Activated CD4-positive, alpha-beta memory T cell treated with anti-CD3 and anti-CD28 coated beads, Interleukin-2, amount 10 ng/mL, durations not matched to agents 7 days and 5 days (primary cell): ENCODE results near the gene ATM. TPM values are rescaled to one million over a fixed set of nuclear protein-coding genes. Genes with fewer than 3 reads are reported as not detected.
A peak's percentile ranks its signal among the peaks of the same experiment; 100 is the strongest.

ENCODE experiments used
- CTCF ChIA-PET: fragments of 350-600 bp; sonication (Branson Sonifier 250); formaldehyde crosslinking; loops from one replicate; lab custom pipeline; 2021; ENCODE audit warnings: antibody characterized with exemption, inconsistent platforms; lab: Charles Lee
- POLR2A ChIA-PET: fragments of 350-600 bp; sonication (Branson Sonifier 250); formaldehyde crosslinking; loops from one replicate; lab custom pipeline; 2021; ENCODE audit warnings: antibody characterized with exemption; lab: Charles Lee
- DNase-seq: peaks from one replicate; pipeline ENCODE4 v3.0.0-alpha.2; 2020
- H3K27ac Mint-ChIP-seq: one replicate; pipeline ENCODE4 v1.8.0; 2021; ENCODE audit warnings: mild to moderate bottlenecking, mixed read lengths
- H3K27me3 Mint-ChIP-seq: one replicate; pipeline ENCODE4 v1.8.0; 2021; ENCODE audit warnings: mixed read lengths
- H3K36me3 Mint-ChIP-seq: one replicate; pipeline ENCODE4 v1.8.0; 2021; ENCODE audit warnings: low read depth, mixed read lengths
- H3K4me1 Mint-ChIP-seq: one replicate; pipeline ENCODE4 v1.8.0; 2021; ENCODE audit warnings: mixed read lengths
- H3K4me3 Mint-ChIP-seq: one replicate; pipeline ENCODE4 v1.8.0; 2021; ENCODE audit warnings: mild to moderate bottlenecking, mixed read lengths
- H3K9me3 Mint-ChIP-seq: one replicate; pipeline ENCODE4 v1.8.0; 2021; ENCODE audit warnings: mixed read lengths
- total RNA-seq, 2 experiments: library from RNA; stranded (reverse); gene quantifications; one replicate each; pipeline ENCODE4 v1.2.3, GENCODE V29; 2021

The ATM gene
- 100 to 1,000 TPM; 130 to 144 TPM for total RNA-seq

GRCh38 chr11:108222574-108223347, at the start of gene ATM, which contains the start of gene NPAT:
ATM (plus strand) TSS chr11:108223067; CDS start chr11:108227625, 4,558 bp downstream.
NPAT (minus strand) TSS chr11:108222638; CDS start chr11:108222536, 102 bp downstream.
- no peak within 1 kb of the TSS for H3K4me3 Mint-ChIP-seq
- no peak within 1 kb of the TSS for H3K27ac Mint-ChIP-seq

GRCh38 chr11:108177570-108177969, 45.3 kb upstream of the ATM start:
- DNase-seq = no peak
- Mint-ChIP-seq H3K27ac (no peak overlapping the region), H3K4me3 (no peak overlapping the region), H3K4me1 (peaks cover 2% of the 10 kb centered on the region), H3K27me3 (no peaks in the 10 kb centered on the region), H3K36me3 (peaks cover 77% of the 10 kb centered on the region), H3K9me3 (no peaks in the 10 kb centered on the region)
- ChIA-PET POLR2A (no interaction called here), CTCF (no interaction called here)

More at GRCh38 chr11:108222574-108223347, at the start of gene ATM, which contains the start of gene NPAT:
- peak; percentile 99 for DNase-seq
- POLR2A ChIA-PET = interaction anchor here (0.6 to 10.3 kb wide), 30 partner anchors 9 to 442 kb away, joined by 3 to 337 read pairs (median 5); partner anchors contain the start of genes ACAT1, C11orf65, CUL5 and DDX10
- Mint-ChIP-seq H3K27me3 (no peaks in the 10 kb centered on the region), H3K4me1 (peaks cover 53% of the 10 kb centered on the region), H3K36me3 (peaks cover 55% of the 10 kb centered on the region), H3K9me3 (no peaks in the 10 kb centered on the region)
- CTCF ChIA-PET = interaction anchor here (0.6 to 3.0 kb wide), 14 partner anchors 14 to 442 kb away, joined by 3 to 27 read pairs (median 4); partner anchors contain the start of genes C11orf65, CUL5 and DDX10

- no peak for DNase-seq
- Mint-ChIP-seq H3K4me1 (peaks cover 26% of the 10 kb centered on the region), H3K4me3 (no peak overlapping the region), H3K9me3 (no peaks in the 10 kb centered on the region), H3K27ac (no peak overlapping the region), H3K27me3 (no peaks in the 10 kb centered on the region), H3K36me3 (peaks cover 53% of the 10 kb centered on the region)
- POLR2A ChIA-PET = no interaction called here
- CTCF ChIA-PET = no interaction called here
Measured at GRCh38 chr11:108193725-108194124, 29.1 kb upstream of the ATM start.

GRCh38 chr11:108196901-108197300, 26.0 kb upstream of the ATM start:
- POLR2A ChIA-PET = interaction anchor here (1.0 to 1.2 kb wide), 2 partner anchors 25 to 40 kb away, joined by 4 to 5 read pairs; no protein-coding TSS in a partner anchor
- H3K36me3 Mint-ChIP-seq = peaks cover 57% of the 10 kb centered on the region

GRCh38 chr11:108197351-108197750, 25.5 kb upstream of the ATM start:
- ChIA-PET CTCF (no interaction called here), POLR2A (interaction anchor here (1.0 to 1.2 kb wide), 2 partner anchors 24 to 40 kb away, joined by 4 to 5 read pairs; no protein-coding TSS in a partner anchor)
- peaks cover 49% of the 10 kb centered on the region for H3K4me1 Mint-ChIP-seq
- no peak overlapping the region for H3K4me3 Mint-ChIP-seq
- H3K9me3 Mint-ChIP-seq = no peaks in the 10 kb centered on the region
- H3K27me3 Mint-ChIP-seq = no peaks in the 10 kb centered on the region
- no peak for DNase-seq
- H3K36me3 Mint-ChIP-seq = peaks cover 59% of the 10 kb centered on the region
- no peak overlapping the region for H3K27ac Mint-ChIP-seq

More at GRCh38 chr11:108196901-108197300, 26.0 kb upstream of the ATM start:
- DNase-seq = no peak
- peaks cover 49% of the 10 kb centered on the region for H3K4me1 Mint-ChIP-seq
- H3K27ac Mint-ChIP-seq = no peak overlapping the region
- no peaks in the 10 kb centered on the region for H3K27me3 Mint-ChIP-seq
- no peak overlapping the region for H3K4me3 Mint-ChIP-seq
- no peaks in the 10 kb centered on the region for H3K9me3 Mint-ChIP-seq
- CTCF ChIA-PET = no interaction called here

- H3K4me1 Mint-ChIP-seq = peaks cover 49% of the 10 kb centered on the region
- DNase-seq = no peak
- H3K9me3 Mint-ChIP-seq = peaks cover 3% of the 10 kb centered on the region
- ChIA-PET CTCF (no interaction called here), POLR2A (interaction anchor here (0.8 to 1.6 kb wide), 3 partner anchors 9 to 37 kb away, joined by 3 to 7 read pairs (median 4); partner anchors contain the start of genes ATM and NPAT)
- no peak overlapping the region for H3K4me3 Mint-ChIP-seq
- no peaks in the 10 kb centered on the region for H3K27me3 Mint-ChIP-seq
- H3K27ac Mint-ChIP-seq = no peak overlapping the region
- H3K36me3 Mint-ChIP-seq = peaks cover 68% of the 10 kb centered on the region
Measured at GRCh38 chr11:108198833-108199232, 24.0 kb upstream of the ATM start.

- Mint-ChIP-seq H3K27me3 (no peaks in the 10 kb centered on the region), H3K9me3 (peaks cover 7% of the 10 kb centered on the region), H3K36me3 (peaks cover 74% of the 10 kb centered on the region), H3K27ac (peak overlapping the region; percentile 65), H3K4me1 (peaks cover 49% of the 10 kb centered on the region), H3K4me3 (no peak overlapping the region)
- ChIA-PET POLR2A (interaction anchor here (0.8 to 2.6 kb wide), 4 partner anchors 8 to 37 kb away, joined by 3 to 9 read pairs (median 6); partner anchors contain the start of genes ATM and NPAT), CTCF (no interaction called here)
- peak; percentile 41 for DNase-seq
Measured at GRCh38 chr11:108199446-108200321, 23.2 kb upstream of the ATM start.

- H3K4me3 Mint-ChIP-seq = no peak overlapping the region
- H3K27me3 Mint-ChIP-seq = no peaks in the 10 kb centered on the region
- peaks cover 22% of the 10 kb centered on the region for H3K9me3 Mint-ChIP-seq
- peaks cover 36% of the 10 kb centered on the region for H3K4me1 Mint-ChIP-seq
- H3K36me3 Mint-ChIP-seq = peaks cover 84% of the 10 kb centered on the region
- no peak overlapping the region for H3K27ac Mint-ChIP-seq
- POLR2A ChIA-PET = interaction anchor here (1.4 kb wide), 1 partner anchor 16 kb away, joined by 3 read pairs; no protein-coding TSS in a partner anchor
- CTCF ChIA-PET = no interaction called here
- DNase-seq = no peak
Measured at GRCh38 chr11:108203075-108203474, 19.8 kb upstream of the ATM start.

- Mint-ChIP-seq H3K4me1 (peaks cover 23% of the 10 kb centered on the region), H3K9me3 (peaks cover 28% of the 10 kb centered on the region), H3K36me3 (peaks cover 90% of the 10 kb centered on the region), H3K4me3 (no peak overlapping the region), H3K27ac (no peak overlapping the region), H3K27me3 (no peaks in the 10 kb centered on the region)
- DNase-seq = no peak
- POLR2A ChIA-PET = interaction anchor here (1.4 kb wide), 1 partner anchor 15 kb away, joined by 3 read pairs; no protein-coding TSS in a partner anchor
- CTCF ChIA-PET = no interaction called here
Measured at GRCh38 chr11:108204376-108204775, 18.5 kb upstream of the ATM start.

GRCh38 chr11:108204929-108205499, 17.9 kb upstream of the ATM start:
- Mint-ChIP-seq H3K9me3 (peaks cover 28% of the 10 kb centered on the region), H3K27me3 (no peaks in the 10 kb centered on the region), H3K27ac (no peak overlapping the region), H3K4me1 (peaks cover 19% of the 10 kb centered on the region), H3K36me3 (peaks cover 90% of the 10 kb centered on the region), H3K4me3 (no peak overlapping the region)
- no peak for DNase-seq
- ChIA-PET POLR2A (no interaction called here), CTCF (no interaction called here)

GRCh38 chr11:108206171-108206570, 16.7 kb upstream of the ATM start:
- Mint-ChIP-seq H3K36me3 (peaks cover 91% of the 10 kb centered on the region), H3K4me3 (no peak overlapping the region), H3K4me1 (peaks cover 16% of the 10 kb centered on the region), H3K9me3 (peaks cover 36% of the 10 kb centered on the region), H3K27me3 (no peaks in the 10 kb centered on the region), H3K27ac (no peak overlapping the region)
- DNase-seq = no peak
- ChIA-PET POLR2A (interaction anchor here (0.9 to 1.5 kb wide), 4 partner anchors 9 to 30 kb away, joined by 3 to 5 read pairs (median 4); partner anchors contain the start of gene NPAT), CTCF (interaction anchor here (0.6 kb wide), 1 partner anchor 288 kb away, joined by 4 read pairs; no protein-coding TSS in a partner anchor)
